NCI-H69 (cell line): ENCODE measurements around the gene LRFN2.

Experiments used
- DNase-seq: peaks from one replicate; lab custom pipeline; 2025; lab: John Stamatoyannopoulos, UW

LRFN2 gene

DNA sequence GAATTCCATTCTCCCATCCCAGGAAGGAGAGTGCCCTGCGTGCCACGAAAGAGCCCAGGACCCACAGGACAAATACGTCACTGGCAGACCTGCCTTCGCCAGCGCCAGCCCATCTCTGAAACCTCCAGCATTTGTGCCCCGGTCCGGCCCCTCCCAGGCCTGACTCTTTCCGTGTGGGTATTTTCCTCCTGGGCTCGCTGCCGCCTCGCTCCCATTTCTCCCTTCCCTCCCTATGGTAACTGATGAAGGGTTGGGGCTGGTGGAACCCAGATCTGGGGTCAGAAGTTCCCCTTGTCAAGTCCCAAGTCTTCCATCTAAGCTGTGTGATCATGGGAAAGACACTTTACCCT lies 208.5 kb downstream of the LRFN2 start:
- no peak for DNase-seq

DNA sequence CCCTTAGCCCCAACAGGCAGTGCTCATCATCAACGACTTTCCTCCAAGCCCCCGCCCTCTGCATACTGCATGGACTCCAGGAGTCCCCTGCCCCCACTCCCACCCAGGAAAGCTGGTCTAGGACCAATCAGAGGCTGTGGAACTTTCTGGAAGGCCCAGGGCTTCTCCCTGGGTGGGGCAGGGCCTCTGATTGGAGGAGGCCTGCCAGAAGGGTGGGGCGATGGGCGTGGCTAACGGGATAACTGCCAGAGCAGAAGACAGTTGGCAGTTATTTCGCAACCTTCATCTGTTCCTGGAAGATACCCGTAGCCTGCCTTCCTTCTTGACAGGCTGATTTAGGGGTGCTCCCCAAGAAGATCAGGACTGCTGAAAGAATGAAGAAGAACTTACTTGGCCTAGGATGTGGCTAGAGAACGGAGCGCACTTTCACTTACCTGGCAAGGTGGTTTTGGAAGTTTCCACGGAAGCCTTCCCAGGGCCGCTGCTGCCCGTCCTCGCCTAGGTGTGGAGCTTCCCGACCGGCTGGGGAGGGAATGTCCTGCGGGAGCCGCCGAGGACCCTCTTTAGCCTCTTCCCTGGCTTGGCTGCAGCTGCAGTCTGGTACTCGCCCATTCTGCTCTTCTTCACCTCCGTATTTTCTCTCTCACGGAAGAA lies 209.0 kb downstream of the LRFN2 start:
- DNase-seq = no peak

DNA sequence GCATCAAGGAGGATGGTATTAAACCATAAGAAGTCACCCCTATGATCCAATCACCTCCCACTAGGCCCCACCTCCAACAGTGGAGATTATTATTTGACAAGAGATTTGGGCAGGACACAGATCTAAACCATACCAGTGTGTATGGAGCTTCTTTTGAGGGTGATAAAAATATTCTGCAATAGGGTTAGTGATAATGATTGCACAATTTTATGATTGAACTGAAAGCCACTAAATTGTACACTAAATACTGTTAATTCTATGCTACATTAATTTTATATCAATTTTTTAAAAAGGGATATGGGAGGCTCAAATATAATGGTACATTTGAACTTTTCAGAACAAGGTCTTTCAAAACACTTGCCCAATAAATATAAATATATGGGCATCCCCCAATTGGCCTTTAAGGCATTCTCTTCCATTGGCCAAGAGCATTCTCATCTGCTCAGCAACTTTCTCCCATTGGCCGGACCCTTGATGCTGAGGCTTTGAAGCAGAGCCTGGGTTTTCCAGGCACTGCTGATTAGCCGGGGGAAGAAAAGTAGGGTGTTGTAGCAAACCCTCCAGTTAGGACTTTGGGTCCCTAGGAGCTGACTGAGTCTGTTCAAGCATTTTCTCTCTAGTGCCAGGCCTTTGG lies 209.9 kb downstream of the LRFN2 start:
- no peak for DNase-seq

DNA sequence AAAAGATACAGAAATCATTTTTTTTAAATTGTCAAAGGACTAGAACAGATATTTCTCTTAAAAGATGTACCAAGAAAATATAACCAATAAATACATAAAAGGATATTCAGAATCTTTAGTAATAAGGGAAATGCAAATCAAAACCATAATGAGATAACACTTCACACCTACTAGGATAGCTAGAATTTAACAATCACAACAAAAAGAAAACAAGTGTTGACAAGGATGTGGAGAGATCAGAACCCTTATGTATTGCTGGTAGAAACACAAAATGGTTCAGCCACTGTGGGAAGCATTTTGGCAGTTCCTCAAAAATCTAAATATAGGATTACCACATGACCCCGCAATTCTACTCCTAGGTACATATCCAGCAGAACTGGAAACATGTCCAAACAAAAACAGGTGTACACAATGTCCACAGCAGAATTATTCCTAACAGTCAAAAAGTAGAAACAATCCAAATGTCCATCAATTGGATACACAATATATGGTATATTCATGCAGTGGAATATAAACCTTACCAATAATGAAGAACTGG lies 211.0 kb downstream of the LRFN2 start:
- DNase-seq = peak; percentile 57

DNA sequence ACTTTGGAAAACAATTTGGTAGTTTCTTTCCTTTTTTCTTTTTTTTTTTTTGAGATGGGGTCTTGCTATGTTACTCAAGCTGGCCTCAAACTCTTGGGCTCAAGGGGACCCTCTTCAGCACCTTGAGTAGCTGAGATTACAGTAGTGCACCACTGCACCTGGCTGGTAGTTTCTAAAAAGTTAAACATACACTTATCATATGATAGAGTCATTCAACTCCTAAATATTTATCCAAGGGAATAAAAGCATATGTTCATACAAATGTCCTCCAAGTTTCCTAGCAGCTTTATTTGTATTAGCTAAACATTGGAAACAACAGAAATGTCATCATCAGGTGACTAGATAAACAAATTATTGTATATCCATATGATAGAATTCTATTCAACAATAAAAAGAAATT lies 213.9 kb downstream of the LRFN2 start:
- DNase-seq = no peak

DNA sequence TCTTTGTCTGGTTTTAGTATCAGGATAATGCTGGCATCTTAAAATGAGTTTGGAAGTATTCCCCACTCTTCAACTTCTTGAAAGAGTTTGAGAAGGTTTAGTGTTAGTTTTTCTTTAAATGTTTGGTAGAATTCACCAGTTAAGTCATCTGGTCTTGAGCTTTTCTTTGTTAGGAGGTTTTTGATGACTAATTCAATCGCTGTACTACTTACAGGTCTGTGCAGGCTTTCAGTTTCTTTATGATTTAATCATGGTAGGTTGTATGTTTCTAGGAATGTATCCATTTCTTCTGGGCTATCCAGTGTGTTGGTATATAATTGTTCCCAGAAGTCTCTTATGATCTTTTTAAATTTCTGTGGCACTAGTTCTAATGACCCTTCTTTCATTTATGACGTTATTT lies 215.5 kb downstream of the LRFN2 start:
- DNase-seq = no peak

DNA sequence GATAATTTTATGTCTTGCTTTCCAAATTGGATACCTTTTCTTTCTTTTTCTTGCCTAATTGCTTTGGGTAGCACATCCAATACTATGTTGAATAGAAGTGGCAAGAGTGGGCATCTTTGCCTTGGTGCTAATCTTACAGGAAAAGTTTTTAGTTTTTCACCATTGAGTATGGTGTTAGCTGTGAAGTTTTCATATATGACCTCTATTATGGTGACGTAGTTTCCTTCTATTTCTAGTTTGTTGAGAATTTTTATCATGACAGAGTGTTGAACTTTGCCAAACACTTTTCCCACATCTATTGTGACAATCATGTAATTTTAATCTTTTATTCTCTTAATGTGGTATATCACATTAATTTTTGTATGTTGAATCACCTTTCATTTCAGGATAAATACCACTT lies 216.1 kb downstream of the LRFN2 start:
- DNase-seq = no peak

DNA sequence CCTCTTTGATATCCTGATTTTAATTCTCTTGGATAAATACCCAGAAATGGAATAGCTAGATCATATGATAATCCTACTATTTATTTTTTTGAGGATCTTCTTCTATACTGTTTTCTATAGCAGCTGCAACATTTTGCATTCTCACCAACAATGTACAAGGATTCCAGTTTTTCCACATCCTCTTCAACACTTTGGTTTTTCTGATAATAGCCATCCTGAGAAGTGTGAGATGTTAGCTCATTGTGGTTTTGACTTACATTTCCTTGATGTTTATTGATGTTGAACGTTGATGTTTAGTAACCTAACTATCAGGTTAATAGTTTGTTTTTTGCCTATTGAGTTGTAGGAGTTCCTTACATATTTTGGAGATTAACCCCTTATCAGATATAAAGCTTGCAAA lies 217.3 kb downstream of the LRFN2 start:
- DNase-seq = no peak

DNA sequence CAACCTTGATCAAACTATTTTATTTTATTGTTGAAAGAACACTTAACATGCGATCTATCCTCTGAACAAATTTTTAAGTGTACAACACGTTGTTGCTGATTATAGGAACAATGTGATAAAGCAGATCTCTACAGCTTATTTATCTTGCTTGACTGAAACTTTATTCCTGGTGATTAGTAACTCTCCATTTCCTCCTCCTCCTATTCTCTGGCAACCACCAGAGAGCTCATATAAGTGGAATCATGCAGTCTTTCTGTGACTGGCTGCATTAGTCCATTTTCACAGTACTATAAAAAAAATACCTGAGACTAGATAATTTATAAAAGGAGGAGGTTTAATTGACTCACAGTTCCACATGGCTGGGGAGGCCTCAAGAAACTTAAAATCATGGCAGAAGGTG lies 218.1 kb downstream of the LRFN2 start:
- DNase-seq = no peak

DNA sequence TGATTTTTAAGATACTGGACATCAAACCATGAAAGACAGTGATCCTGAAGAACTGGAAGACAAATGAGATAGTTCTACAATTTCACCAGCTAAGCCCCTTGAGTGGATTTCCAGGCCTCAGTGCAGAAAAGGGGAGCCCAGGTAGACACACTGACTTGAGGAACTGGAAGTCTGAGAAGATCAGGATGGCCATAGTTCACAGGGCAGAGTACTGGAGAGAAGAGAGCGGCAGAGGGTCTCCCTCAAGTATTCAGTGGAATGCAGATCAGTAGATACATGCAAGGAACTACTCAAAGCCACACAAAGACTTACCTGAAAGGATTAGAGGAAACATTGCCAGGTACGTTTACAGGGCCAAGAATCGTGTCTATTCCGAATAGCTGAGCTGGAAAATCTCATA lies 224.3 kb downstream of the LRFN2 start:
- no peak for DNase-seq

DNA sequence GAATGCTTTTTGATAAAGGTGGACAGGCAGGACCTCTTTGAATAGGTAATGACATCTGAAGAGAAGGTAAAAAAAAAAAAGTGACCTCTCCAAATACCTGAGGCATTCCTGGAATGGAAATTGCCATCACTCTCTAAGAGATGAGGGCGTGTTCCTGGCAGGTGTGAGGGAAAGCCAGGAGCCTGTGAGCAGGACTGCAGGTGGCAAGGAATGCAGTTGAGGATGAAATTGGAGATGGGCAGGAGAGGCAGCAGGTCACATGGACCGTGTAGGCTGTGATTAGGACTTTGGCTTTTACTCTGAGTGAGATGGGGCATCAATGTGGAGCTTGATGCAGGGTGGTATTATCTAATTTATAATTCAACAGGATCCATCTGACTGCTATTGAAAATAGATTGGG lies 227.4 kb downstream of the LRFN2 start:
- DNase-seq = peak; percentile 83

DNA sequence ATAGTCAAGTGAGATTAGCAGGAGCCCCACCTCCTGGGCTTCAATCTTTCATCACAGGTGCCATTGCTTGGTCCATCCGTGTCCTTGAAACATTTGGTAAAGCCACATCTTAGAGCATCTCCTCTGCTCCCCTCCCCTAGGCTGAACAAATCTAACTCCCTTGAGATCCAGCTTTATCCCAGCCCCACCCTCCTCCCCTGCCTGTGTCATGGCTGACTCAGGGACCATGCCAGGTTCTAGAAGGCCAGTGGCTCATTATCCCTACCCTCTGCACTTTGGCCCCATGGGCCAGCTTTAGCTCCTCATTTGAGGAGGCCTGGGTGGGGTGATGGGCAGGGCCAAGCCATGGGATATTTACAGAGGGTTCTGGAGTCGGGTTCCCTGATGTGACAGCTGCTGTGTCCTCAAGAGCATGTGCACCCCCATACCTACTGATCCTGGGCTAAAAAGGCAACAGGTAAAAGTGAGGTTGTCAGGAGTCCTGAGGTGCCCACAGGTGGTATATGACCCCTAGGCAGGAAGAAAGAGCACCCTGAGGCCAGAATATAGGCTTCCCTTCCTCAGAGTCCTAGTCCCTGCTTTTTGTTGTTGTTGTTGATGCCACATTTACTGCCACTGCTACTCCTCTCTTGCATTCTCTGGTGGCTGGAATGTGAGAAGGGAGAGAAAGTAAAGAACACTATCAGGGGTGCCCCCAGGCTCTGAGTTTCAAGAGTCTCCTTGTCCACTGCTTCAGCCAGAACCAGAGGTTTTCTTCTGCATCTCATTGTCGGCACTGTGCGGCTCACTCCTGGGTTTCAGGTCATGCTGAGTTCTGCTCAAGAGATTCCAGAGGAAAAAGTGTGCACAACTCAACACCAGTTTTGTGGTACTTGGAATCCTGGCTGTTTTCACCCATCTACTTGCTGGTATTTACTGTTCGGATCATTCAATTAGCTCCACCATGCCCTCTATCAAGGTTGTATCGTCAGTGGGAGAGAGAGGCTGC lies 228.4 kb downstream of the LRFN2 start:
- DNase-seq = no peak

DNA sequence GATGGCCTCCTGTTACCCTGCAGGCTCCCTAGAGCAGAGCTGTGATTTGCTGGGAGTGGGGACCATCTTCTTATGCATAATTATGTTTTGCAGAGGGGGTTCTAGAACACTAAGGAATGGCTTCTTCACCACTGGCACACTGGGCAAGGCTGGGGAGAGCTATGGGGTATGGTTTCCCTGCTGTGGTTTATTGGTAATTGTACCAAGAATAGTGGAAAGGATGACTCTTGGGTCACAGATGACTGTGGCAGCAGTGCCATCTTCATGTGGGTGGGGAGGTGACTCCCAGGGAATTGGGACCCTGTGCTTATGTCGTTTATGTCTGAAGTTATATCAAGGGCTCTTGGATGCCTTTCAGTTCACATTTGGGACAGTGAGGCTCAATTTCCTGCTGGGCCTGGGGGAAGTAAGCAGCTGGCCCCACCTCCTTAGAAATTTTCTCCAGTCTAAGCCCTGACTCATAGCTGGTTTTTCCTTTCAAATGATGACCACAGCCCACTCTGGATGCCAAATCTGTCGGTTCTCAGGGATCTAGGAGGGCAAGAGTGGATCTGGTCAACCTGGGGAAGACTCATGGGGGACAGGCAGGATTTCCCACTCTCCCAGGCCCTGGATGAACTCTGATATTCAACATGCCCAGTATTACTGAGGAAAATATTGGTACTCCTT lies 230.8 kb downstream of the LRFN2 start:
- DNase-seq = no peak

DNA sequence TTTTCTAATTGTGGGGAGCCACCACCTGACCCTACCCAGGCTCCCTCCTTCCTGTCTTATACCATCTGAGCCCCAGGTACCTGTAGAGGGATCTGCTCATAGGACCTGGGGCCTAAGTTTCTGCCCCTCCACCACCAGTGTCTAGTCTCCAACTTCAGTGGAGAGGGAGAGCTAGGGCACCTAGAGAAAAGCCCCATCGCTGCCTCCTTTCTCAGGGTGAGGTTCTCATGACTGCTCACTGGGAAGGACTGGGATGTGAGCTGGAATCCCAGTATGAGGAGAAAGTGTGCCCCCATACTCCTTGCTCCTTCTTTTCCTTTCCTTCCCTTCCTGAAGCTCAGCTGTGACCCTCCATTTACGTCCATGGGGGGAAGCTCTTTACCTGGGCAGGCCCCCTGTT lies 231.6 kb downstream of the LRFN2 start:
- no peak for DNase-seq

DNA sequence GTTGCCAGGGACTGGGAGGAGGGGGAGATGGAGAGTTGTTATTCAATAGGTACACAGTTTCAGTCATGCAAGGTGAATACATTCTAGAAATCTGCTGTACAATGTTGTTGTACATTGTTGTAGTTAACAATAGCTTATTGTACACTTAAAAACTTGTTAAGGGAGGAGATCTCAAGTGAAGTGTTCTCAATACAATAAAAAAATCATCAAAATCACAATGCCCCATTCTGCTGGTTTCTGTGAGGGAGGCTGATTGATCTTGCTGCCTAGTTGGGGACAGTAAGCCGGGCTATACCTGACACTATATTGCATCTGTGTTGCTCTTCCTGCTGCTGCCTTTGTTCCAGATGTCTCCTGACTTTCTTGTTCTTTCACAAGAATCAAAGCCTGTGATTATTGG lies 232.1 kb downstream of the LRFN2 start:
- no peak for DNase-seq

DNA sequence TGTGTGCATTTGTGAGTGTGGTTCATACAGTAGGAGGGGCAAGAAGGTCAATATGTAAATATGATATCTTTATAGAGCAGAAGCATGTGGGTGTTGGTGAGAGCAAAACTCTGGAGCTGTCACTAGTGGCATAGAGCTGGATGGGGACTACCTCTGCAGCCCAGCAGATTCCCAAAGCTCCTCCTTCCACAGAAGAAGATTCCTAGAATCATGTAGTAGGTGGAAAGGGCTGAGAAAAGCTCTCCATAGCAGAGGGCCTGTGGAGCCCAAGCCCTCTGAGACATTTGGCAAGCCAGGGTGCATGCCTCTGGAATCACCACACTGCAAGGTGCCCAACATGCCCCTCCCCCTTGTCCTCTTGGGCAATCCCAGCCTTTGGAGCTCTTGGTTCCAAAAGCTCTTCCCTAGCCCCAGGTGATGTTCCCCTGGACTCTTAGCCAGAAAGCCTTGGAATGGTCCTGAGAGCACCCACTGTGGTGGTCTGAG lies 233.2 kb downstream of the LRFN2 start:
- DNase-seq = peak; percentile 30

DNA sequence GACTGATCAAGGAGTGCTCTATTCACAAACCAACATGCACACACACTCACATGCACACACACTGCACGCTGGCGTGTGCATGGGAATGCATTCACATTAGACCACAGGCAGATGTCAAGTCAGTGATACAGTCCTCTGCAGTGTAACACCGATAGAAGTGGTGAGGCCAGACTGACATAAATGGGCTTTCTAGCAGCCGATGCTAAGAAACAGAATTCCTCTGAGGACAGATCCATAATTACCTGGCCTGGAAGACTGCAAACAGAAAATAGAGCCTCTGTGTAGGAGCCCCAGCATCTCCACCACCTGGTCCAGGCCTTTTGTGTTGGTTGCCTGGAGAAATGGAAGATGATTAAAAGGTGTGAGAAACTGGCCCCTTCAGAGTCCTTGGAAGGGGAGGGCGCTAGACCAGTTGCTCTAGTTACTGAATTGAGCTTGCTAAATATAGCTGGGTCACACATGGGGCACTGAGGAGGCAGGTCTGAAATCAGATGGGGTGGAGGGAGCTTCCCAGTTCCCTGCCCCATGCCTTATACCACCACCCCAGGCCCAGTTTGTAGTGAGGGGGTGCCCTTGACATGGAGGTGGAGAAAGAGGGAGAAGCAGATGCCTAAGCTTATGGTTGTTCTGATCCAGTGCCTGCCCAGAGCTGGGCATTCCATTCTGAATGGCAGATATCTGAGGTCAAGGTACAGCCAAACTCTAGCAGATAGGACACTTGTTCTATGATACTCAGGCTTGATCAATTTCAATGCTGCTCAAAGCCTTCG lies 233.8 kb downstream of the LRFN2 start:
- DNase-seq = peak; percentile 72

DNA sequence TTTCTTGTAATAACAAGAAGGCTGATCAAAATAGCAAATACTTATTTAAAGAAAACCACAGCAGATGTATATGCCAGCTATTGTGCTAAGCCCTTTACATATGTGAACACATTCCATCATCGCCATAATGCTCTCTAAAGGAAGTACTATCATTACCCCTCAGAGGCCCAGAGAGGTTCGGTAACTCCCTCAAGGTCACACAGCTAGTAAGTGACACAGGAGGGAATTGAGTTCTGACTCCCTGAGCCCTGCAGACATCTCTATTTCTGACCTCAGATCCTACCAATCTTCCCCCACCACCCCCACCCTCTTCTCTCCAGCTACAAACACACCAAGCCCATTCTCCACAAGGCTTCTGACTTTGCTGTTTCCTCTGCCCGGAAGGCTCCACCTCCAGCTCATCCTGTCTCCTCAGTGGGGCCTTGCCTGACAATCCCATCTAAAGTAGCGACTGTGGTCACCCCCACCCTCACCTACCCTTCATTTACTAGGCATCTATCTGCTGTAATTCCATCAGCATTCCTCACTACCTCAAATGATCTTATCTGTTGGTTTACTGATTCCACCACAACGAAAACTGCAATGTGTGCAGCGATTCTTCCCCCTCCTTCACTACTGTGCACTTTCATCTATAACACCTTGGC lies 234.5 kb downstream of the LRFN2 start:
- DNase-seq = no peak

DNA sequence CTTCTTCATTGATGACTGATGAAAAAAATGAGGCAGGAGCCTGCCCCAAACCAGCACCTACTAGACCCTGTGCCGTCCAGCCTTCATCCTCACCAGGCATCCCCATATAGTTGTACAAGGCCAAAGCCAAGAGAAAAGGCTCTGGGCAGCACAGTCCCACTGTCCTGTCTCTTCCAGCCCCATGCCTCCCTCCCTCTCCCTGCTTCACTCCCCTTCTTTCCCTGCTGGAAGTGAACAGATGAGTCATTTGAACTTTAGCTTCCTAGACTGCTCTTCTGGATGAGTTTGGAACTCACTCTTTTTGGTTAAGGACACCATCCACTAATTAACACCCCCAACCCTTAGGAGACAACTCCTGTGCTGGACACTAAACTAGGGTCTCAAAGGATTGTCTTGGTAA lies 235.2 kb downstream of the LRFN2 start:
- DNase-seq = no peak

DNA sequence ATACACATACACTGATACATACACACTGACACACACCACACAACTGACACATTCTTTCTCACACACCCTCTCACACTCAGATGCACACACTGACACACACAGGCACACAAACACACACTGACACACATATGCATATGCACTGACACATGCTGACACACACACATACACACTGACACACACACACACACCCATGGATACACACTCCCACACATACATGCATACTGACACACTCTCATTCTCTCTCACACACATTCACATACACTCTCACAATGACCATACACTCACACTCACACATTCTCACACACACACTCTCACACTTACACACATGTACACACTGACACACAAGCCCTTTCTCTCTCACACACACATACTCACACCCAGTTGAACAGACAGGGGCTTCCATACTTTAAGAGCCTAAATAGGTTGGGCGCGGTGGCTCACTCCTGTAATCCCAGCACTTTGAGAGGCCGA lies 236.4 kb downstream of the LRFN2 start:
- no peak for DNase-seq
